Measurements from ENCODE around the gene MBD3L4. TPM values are rescaled to one million over a fixed set of nuclear protein-coding genes. Genes with fewer than 3 reads are reported as not detected.
A peak's percentile ranks its signal among the peaks of the same experiment; 100 is the strongest.

The MBD3L4 gene
- total and polyA plus RNA-seq, 10 of the 15 experiments (the other 5 are each of a cell fraction or from before 2014, with no cell fraction given) = not detected

DNA sequence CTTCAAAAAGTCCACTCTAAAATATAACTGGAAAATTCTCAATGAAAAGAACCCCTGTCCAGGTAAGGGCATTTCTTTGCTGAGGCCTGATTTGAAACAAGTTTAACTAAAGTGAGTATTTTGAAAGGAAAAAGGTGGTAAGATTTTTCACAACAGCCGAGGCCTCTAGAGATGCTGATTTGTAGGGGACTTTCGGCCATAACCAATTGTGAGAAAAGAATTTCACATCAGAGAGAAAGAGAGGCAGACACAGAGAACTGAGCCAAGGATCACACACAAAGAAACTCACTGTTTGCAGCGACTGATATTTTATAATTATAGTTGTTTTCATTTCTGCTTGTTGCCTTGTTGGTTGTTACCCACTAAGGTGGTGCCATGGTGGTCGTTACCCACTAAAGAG lies 43.2 kb downstream of the MBD3L4 start (continued):
- TF ChIP-seq, protein P1, sequence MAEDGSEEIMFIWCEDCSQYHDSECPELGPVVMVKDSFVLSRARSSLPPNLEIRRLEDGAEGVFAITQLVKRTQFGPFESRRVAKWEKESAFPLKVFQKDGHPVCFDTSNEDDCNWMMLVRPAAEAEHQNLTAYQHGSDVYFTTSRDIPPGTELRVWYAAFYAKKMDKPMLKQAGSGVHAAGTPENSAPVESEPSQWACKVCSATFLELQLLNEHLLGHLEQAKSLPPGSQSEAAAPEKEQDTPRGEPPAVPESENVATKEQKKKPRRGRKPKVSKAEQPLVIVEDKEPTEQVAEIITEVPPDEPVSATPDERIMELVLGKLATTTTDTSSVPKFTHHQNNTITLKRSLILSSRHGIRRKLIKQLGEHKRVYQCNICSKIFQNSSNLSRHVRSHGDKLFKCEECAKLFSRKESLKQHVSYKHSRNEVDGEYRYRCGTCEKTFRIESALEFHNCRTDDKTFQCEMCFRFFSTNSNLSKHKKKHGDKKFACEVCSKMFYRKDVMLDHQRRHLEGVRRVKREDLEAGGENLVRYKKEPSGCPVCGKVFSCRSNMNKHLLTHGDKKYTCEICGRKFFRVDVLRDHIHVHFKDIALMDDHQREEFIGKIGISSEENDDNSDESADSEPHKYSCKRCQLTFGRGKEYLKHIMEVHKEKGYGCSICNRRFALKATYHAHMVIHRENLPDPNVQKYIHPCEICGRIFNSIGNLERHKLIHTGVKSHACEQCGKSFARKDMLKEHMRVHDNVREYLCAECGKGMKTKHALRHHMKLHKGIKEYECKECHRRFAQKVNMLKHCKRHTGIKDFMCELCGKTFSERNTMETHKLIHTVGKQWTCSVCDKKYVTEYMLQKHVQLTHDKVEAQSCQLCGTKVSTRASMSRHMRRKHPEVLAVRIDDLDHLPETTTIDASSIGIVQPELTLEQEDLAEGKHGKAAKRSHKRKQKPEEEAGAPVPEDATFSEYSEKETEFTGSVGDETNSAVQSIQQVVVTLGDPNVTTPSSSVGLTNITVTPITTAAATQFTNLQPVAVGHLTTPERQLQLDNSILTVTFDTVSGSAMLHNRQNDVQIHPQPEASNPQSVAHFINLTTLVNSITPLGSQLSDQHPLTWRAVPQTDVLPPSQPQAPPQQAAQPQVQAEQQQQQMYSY (CRISPR knock-in tag; IDR thresholded peaks at IDR 0.05) = 0 out of 2 replicates have a peak, but pooled peaks have one; percentile 42
- TF ChIP-seq MEF2B (IDR thresholded peaks at IDR 0.05; ENCODE audit: partially characterized antibody, poor library complexity, severe bottlenecking) (peak; percentile 91), SPI1 (IDR thresholded peaks at IDR 0.05; ENCODE audit: borderline replicate concordance, insufficient read depth, low read depth, low read length) (no peak), SREBF2 (IDR thresholded peaks at IDR 0.05; ENCODE audit: low read length) (no peak), EP300 (IDR thresholded peaks at IDR 0.05; ENCODE audit: borderline replicate concordance in 1 of 2, control insufficient read depth in 1 of 2, low read depth in 2 of 2, low read length in 2 of 2) (no peak), HDAC6 (IDR thresholded peaks at IDR 0.05; ENCODE audit: unreplicated experiment) (no peak), GATAD2B (conservative IDR thresholded peaks at IDR 0.05; ENCODE audit: low read depth) (no peak), POLR2AphosphoS5 (IDR thresholded peaks at IDR 0.05; ENCODE audit: low read length) (no peak), RAD51 (IDR thresholded peaks at IDR 0.05) (no peak), ZNF274 (IDR thresholded peaks at IDR 0.05; ENCODE audit: insufficient read depth, insufficient read length) (no peak), MXI1 (IDR thresholded peaks at IDR 0.05; ENCODE audit: low read depth, low read length) (no peak)
- TF ChIP-seq, protein P2, sequence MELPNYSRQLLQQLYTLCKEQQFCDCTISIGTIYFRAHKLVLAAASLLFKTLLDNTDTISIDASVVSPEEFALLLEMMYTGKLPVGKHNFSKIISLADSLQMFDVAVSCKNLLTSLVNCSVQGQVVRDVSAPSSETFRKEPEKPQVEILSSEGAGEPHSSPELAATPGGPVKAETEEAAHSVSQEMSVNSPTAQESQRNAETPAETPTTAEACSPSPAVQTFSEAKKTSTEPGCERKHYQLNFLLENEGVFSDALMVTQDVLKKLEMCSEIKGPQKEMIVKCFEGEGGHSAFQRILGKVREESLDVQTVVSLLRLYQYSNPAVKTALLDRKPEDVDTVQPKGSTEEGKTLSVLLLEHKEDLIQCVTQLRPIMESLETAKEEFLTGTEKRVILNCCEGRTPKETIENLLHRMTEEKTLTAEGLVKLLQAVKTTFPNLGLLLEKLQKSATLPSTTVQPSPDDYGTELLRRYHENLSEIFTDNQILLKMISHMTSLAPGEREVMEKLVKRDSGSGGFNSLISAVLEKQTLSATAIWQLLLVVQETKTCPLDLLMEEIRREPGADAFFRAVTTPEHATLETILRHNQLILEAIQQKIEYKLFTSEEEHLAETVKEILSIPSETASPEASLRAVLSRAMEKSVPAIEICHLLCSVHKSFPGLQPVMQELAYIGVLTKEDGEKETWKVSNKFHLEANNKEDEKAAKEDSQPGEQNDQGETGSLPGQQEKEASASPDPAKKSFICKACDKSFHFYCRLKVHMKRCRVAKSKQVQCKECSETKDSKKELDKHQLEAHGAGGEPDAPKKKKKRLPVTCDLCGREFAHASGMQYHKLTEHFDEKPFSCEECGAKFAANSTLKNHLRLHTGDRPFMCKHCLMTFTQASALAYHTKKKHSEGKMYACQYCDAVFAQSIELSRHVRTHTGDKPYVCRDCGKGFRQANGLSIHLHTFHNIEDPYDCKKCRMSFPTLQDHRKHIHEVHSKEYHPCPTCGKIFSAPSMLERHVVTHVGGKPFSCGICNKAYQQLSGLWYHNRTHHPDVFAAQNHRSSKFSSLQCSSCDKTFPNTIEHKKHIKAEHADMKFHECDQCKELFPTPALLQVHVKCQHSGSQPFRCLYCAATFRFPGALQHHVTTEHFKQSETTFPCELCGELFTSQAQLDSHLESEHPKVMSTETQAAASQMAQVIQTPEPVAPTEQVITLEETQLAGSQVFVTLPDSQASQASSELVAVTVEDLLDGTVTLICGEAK (IDR thresholded peaks at IDR 0.05; ENCODE audit: borderline replicate concordance) = no peak
- TF ChIP-seq, protein P3, sequence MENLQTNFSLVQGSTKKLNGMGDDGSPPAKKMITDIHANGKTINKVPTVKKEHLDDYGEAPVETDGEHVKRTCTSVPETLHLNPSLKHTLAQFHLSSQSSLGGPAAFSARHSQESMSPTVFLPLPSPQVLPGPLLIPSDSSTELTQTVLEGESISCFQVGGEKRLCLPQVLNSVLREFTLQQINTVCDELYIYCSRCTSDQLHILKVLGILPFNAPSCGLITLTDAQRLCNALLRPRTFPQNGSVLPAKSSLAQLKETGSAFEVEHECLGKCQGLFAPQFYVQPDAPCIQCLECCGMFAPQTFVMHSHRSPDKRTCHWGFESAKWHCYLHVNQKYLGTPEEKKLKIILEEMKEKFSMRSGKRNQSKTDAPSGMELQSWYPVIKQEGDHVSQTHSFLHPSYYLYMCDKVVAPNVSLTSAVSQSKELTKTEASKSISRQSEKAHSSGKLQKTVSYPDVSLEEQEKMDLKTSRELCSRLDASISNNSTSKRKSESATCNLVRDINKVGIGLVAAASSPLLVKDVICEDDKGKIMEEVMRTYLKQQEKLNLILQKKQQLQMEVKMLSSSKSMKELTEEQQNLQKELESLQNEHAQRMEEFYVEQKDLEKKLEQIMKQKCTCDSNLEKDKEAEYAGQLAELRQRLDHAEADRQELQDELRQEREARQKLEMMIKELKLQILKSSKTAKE (IDR thresholded peaks at IDR 0.05; ENCODE audit: low read depth, poor library complexity, severe bottlenecking) = peak; percentile 32
- TF ChIP-seq, protein P4, sequence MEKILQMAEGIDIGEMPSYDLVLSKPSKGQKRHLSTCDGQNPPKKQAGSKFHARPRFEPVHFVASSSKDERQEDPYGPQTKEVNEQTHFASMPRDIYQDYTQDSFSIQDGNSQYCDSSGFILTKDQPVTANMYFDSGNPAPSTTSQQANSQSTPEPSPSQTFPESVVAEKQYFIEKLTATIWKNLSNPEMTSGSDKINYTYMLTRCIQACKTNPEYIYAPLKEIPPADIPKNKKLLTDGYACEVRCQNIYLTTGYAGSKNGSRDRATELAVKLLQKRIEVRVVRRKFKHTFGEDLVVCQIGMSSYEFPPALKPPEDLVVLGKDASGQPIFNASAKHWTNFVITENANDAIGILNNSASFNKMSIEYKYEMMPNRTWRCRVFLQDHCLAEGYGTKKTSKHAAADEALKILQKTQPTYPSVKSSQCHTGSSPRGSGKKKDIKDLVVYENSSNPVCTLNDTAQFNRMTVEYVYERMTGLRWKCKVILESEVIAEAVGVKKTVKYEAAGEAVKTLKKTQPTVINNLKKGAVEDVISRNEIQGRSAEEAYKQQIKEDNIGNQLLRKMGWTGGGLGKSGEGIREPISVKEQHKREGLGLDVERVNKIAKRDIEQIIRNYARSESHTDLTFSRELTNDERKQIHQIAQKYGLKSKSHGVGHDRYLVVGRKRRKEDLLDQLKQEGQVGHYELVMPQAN (conservative IDR thresholded peaks at IDR 0.05) = no peak

All from GM12878 (cell line).